Measurements from ENCODE around the gene TMOD2. TPM values are rescaled to one million over a fixed set of nuclear protein-coding genes. Genes with fewer than 3 reads are reported as not detected.

The TMOD2 gene
- total and polyA plus RNA-seq, 2 experiments from 2014 or later: 3.0 to 5.9 TPM

DNA sequence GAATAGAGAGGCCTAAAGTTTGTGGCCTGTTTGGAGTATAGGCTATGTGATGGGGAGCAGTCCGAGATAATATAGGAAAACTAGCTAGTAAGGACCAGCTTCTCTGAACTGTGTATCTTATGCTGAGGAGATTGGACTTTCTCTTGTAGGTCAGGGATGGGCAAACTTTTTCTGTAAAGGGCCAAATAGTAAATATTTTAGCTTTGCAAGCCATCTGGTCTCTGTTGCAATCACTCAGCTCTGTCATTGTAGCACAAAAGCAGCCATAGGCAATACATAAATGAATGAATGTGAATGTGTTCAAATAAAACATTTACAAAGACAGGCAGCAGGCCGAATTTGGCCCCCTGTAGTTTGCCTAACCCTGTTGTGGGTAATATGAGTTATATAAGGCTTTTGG is 102.6 kb downstream of the TMOD2 start:
- TF ChIP-seq JUNB (IDR thresholded peaks at IDR 0.05; ENCODE audit: unreplicated experiment) (no peak), NANOG (IDR thresholded peaks at IDR 0.05; ENCODE audit: borderline replicate concordance) (no peak), EZH2 (IDR thresholded peaks at IDR 0.05; ENCODE audit: low read depth, unreplicated experiment) (no peak), ETS1 (IDR thresholded peaks at IDR 0.05) (no peak), ZNF331 (CRISPR knock-in tag; IDR thresholded peaks at IDR 0.05; ENCODE audit: low read depth) (no peak)
- TF ChIP-seq, protein P1, sequence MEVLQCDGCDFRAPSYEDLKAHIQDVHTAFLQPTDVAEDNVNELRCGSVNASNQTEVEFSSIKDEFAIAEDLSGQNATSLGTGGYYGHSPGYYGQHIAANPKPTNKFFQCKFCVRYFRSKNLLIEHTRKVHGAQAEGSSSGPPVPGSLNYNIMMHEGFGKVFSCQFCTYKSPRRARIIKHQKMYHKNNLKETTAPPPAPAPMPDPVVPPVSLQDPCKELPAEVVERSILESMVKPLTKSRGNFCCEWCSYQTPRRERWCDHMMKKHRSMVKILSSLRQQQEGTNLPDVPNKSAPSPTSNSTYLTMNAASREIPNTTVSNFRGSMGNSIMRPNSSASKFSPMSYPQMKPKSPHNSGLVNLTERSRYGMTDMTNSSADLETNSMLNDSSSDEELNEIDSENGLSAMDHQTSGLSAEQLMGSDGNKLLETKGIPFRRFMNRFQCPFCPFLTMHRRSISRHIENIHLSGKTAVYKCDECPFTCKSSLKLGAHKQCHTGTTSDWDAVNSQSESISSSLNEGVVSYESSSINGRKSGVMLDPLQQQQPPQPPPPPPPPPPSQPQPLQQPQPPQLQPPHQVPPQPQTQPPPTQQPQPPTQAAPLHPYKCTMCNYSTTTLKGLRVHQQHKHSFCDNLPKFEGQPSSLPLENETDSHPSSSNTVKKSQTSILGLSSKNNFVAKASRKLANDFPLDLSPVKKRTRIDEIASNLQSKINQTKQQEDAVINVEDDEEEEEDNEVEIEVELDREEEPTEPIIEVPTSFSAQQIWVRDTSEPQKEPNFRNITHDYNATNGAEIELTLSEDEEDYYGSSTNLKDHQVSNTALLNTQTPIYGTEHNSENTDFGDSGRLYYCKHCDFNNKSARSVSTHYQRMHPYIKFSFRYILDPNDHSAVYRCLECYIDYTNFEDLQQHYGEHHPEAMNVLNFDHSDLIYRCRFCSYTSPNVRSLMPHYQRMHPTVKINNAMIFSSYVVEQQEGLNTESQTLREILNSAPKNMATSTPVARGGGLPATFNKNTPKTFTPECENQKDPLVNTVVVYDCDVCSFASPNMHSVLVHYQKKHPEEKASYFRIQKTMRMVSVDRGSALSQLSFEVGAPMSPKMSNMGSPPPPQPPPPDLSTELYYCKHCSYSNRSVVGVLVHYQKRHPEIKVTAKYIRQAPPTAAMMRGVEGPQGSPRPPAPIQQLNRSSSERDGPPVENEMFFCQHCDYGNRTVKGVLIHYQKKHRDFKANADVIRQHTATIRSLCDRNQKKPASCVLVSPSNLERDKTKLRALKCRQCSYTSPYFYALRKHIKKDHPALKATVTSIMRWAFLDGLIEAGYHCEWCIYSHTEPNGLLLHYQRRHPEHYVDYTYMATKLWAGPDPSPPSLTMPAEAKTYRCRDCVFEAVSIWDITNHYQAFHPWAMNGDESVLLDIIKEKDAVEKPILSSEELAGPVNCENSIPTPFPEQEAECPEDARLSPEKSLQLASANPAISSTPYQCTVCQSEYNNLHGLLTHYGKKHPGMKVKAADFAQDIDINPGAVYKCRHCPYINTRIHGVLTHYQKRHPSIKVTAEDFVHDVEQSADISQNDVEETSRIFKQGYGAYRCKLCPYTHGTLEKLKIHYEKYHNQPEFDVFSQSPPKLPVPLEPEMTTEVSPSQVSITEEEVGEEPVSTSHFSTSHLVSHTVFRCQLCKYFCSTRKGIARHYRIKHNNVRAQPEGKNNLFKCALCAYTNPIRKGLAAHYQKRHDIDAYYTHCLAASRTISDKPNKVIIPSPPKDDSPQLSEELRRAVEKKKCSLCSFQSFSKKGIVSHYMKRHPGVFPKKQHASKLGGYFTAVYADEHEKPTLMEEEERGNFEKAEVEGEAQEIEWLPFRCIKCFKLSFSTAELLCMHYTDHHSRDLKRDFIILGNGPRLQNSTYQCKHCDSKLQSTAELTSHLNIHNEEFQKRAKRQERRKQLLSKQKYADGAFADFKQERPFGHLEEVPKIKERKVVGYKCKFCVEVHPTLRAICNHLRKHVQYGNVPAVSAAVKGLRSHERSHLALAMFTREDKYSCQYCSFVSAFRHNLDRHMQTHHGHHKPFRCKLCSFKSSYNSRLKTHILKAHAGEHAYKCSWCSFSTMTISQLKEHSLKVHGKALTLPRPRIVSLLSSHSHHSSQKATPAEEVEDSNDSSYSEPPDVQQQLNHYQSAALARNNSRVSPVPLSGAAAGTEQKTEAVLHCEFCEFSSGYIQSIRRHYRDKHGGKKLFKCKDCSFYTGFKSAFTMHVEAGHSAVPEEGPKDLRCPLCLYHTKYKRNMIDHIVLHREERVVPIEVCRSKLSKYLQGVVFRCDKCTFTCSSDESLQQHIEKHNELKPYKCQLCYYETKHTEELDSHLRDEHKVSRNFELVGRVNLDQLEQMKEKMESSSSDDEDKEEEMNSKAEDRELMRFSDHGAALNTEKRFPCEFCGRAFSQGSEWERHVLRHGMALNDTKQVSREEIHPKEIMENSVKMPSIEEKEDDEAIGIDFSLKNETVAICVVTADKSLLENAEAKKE (CRISPR knock-in tag; IDR thresholded peaks at IDR 0.05): no peak
- TF ChIP-seq, protein P2, sequence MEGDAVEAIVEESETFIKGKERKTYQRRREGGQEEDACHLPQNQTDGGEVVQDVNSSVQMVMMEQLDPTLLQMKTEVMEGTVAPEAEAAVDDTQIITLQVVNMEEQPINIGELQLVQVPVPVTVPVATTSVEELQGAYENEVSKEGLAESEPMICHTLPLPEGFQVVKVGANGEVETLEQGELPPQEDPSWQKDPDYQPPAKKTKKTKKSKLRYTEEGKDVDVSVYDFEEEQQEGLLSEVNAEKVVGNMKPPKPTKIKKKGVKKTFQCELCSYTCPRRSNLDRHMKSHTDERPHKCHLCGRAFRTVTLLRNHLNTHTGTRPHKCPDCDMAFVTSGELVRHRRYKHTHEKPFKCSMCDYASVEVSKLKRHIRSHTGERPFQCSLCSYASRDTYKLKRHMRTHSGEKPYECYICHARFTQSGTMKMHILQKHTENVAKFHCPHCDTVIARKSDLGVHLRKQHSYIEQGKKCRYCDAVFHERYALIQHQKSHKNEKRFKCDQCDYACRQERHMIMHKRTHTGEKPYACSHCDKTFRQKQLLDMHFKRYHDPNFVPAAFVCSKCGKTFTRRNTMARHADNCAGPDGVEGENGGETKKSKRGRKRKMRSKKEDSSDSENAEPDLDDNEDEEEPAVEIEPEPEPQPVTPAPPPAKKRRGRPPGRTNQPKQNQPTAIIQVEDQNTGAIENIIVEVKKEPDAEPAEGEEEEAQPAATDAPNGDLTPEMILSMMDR (conservative IDR thresholded peaks at IDR 0.05; ENCODE audit: low read depth in 2 of 2): no peak
- Mint-ChIP-seq H3K27ac (peak overlapping the region; percentile 13; the same call in 1 of the 2 replicates), H3K4me3 (no peak overlapping the region), H3K9me3 (no peaks in the 10 kb centered on the region), H3K4me1 (peaks cover 36% of the 10 kb centered on the region), H3K36me3 (ENCODE audit: low read depth) (no peaks in the 10 kb centered on the region), H3K27me3 (ENCODE audit: insufficient read depth, low read depth, poor library complexity) (peaks cover 6% of the 10 kb centered on the region)
- Histone ChIP-seq H3K27me3 (ENCODE audit: insufficient read depth) (no peaks in the 10 kb centered on the region), H3K36me3 (ENCODE audit: insufficient read depth) (no peaks in the 10 kb centered on the region), H3F3A (replicated peaks; ENCODE audit: low read depth) (no peaks in the 10 kb centered on the region), H3K4me1 (ENCODE audit: insufficient read depth) (peaks cover 35% of the 10 kb centered on the region), H3K4me2 (0 out of 2 replicates have a peak overlapping the region, but pooled peaks have one; percentile 22), H3K9me2 (ENCODE audit: insufficient read depth) (no peaks in the 10 kb centered on the region), H3K27ac (ENCODE audit: low read depth) (0 out of 2 replicates have a peak overlapping the region, but pooled peaks have one; percentile 16), H4K20me1 (replicated peaks; ENCODE audit: insufficient read depth) (peaks cover 11% of the 10 kb centered on the region), H3K79me2 (replicated peaks; ENCODE audit: insufficient read depth) (peaks cover 51% of the 10 kb centered on the region), H2AFZ (no peak overlapping the region), H3K4me3 (no peak overlapping the region)
- ATAC-seq (no peak), DNase-seq (ENCODE audit: low spot score) (no peak)
